ENCODE results near the gene PNMA6F.
A peak's percentile ranks its signal among the peaks of the same experiment; 100 is the strongest.
"Not testable (repeated sequence)": the region's sequence is repeated elsewhere in the genome, so short reads cannot be mapped to it uniquely, and the experiment has no call there.

PNMA6F gene

DNA sequence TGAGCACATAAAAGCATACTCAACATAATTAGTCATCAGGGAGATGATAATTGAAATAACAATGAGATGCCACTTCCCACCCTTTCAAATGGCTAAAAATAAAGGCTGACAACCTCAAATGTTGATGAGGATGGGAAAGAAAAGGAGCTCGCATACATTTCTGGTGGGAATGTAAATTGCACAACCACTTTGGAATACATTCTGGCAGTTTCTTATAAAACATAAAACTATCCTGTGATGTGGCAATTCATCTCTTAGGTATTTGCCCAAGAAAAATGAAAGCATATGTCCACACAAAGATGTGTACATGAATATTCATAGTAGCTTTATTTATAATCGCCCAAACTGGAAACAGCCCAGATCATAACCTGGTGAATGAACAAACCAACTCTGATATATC is 11.7 kb upstream of the PNMA6F start:
- POLR2A ChIA-PET, result no interaction called here
- DNase-seq (ENCODE audit: low read depth, low spot score), result peak; percentile 53
- H3K4me3 ChIP-seq (ENCODE audit: low read depth, low read length), result peak overlapping the region; percentile 62
- CTCF ChIA-PET, result no interaction called here
- TF ChIP-seq, protein P1, sequence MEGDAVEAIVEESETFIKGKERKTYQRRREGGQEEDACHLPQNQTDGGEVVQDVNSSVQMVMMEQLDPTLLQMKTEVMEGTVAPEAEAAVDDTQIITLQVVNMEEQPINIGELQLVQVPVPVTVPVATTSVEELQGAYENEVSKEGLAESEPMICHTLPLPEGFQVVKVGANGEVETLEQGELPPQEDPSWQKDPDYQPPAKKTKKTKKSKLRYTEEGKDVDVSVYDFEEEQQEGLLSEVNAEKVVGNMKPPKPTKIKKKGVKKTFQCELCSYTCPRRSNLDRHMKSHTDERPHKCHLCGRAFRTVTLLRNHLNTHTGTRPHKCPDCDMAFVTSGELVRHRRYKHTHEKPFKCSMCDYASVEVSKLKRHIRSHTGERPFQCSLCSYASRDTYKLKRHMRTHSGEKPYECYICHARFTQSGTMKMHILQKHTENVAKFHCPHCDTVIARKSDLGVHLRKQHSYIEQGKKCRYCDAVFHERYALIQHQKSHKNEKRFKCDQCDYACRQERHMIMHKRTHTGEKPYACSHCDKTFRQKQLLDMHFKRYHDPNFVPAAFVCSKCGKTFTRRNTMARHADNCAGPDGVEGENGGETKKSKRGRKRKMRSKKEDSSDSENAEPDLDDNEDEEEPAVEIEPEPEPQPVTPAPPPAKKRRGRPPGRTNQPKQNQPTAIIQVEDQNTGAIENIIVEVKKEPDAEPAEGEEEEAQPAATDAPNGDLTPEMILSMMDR (IDR thresholded peaks at IDR 0.05; ENCODE audit: insufficient read depth, low read length, missing control alignments), result no peak

DNA sequence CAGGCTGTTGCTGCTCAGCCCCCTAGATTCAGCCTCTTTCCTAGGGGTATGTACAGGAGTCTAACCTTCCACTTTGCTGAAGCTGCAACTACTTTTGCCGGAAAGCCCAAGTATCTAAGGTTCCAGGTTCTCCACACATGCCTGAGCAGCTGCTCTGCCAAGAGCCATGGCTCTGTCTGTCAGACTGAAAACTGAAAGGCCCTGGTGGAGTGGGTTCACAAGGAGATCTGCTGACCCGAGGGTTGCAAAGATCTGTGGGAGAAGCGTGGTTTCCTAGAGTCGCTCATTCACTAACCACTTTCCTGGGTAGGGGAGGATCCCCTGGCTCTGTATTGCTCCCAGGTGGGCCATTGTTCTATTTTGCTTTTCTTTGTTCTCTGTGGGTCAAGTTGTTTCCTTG is 6.0 kb upstream of the PNMA6F start:
- CTCF ChIA-PET, result no interaction called here
- DNase-seq (ENCODE audit: low read depth, low spot score), result no peak
- POLR2A ChIA-PET, result no interaction called here
- TF ChIP-seq, protein P1 (IDR thresholded peaks at IDR 0.05; ENCODE audit: insufficient read depth, low read length, missing control alignments), result no peak
- H3K4me3 ChIP-seq (ENCODE audit: low read depth, low read length), result no peak overlapping the region

DNA sequence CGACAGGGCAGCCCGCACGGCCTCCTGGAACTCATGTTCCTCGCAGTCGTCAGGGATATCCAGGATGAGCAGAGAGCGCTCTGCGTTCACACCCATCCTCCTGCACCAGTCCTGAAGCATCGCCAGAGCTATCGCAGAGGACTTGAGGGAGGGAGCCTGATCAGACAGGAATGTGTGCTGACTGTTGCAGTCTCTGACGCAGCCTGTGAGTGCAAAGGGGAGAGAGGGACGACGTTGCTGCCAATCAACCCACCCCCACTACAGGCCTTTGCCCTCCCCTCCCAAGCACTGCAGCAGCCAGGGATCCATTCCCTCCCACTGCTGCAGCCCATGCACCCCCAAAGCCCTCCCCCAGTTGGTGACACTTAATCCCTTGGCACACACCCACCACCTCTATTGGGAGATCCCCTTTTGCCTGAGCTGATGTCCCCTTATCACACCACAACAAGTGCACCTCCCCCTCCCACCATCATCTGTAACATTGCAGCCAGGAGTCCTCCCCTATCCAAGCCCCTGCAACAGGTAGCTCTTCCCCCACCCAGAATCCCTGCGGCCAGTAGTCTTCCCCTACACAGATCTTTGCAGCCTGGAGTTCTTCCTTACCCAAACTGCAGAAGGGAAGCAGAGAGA is 897 bp downstream of the PNMA6F start:
- TF ChIP-seq, protein P1 (IDR thresholded peaks at IDR 0.05; ENCODE audit: insufficient read depth, low read length, missing control alignments), result no peak
- no peak overlapping the region for H3K4me3 ChIP-seq (ENCODE audit: low read depth, low read length)
- no peak for DNase-seq (ENCODE audit: low read depth, low spot score)
- ChIA-PET CTCF (no interaction called here), POLR2A (no interaction called here)

DNA sequence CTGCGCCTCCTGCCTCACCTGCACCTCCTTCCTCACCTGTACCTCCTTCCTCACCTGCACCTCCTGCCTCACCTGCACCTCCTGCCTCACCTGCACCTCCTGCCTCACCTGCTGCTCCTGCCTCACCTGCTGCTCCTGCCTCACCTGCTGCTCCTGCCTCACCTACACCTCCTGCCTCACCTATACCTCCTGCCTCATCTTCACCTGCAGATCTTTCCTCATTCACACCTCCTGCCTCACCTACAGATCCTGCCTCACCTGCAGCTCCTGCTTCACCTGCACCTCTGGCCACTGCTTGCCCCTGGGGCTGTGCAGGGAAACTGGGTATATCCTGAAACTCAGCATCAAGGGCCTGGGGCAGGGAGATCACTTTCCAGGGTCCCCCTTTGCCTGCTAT is 1.5 kb downstream of the PNMA6F start:
- CTCF ChIA-PET; DNase-seq (ENCODE audit: low read depth, low spot score); POLR2A ChIA-PET: not testable (repeated sequence)

DNA sequence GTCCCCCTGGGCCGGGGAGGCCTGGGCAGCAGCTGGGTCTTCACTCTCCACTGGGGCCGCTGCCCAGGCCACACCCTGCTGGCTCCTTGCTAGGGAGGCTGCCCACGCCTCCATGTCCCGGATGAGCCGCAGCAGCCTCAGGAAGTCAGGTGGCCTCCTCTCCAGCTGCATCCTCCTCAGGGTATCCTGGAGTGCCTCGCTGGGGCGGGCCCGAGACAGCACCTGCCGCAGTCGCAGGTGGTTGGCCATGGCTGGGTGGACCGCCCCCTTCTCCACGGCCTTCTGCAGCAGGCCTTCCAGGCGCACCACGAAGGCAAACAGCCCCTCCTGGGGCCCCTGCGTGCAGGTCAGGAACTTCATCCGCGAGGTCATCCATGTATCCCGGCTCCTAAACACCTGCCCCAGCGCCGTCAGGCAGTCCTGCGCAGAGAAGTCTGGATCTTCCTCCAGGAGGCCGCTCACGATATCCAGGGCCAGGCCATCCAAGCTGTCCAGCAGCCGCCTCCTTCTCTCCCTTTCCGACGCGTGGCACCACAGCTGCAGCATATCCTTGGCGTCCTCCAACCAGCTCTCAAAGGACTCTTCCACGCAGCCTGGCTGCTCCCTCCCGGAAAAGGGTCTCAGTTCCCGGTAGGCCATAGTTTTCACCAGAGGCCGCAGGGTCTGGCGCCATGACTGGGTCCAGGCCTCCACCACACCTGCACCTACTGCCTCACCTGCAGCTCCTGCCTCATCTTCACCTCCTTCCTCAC is 2.1 kb downstream of the PNMA6F start:
- no peak for DNase-seq (ENCODE audit: low read depth, low spot score)
- H3K4me3 ChIP-seq (ENCODE audit: low read depth, low read length), result no peak overlapping the region
- CTCF ChIA-PET, result no interaction called here
- POLR2A ChIA-PET, result no interaction called here
- TF ChIP-seq, protein P1 (IDR thresholded peaks at IDR 0.05; ENCODE audit: insufficient read depth, low read length, missing control alignments), result no peak

More for the DNA sequence above, 1.5 kb downstream of the PNMA6F start:
- not testable (repeated sequence) for H3K4me3 ChIP-seq (ENCODE audit: low read depth, low read length)

DNA sequence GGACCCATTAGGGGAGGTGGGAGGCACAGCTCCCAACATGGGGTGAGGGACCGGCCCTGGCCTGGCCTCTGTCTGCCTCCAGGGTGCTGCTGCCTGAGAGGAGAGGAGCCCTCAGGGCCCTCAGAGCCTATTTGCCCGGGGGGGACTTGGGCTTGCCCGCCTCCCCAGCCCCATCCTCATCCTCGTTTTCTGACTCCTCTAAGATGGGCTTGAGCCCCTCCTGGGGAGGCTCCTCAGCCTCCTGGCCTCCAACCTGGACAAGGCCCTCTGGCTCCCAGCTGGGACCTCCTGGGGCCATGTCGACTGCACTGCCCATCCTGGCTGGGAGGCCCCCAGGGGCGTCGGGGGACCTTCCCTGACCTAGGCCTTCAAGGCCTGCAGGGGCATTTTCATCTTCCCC is 2.8 kb downstream of the PNMA6F start:
- H3K4me3 ChIP-seq (ENCODE audit: low read depth, low read length), result no peak overlapping the region
- CTCF ChIA-PET, result no interaction called here
- POLR2A ChIA-PET, result no interaction called here
- TF ChIP-seq, protein P1 (IDR thresholded peaks at IDR 0.05; ENCODE audit: insufficient read depth, low read length, missing control alignments), result no peak
- DNase-seq (ENCODE audit: low read depth, low spot score), result no peak
